IMR-90 (cell line): Measurements from ENCODE around the gene CAB39. TPM values are rescaled to one million over a fixed set of nuclear protein-coding genes. Genes with fewer than 3 reads are reported as not detected.

ENCODE experiments used
- ATAC-seq: fragments of 200-7000 bp; cut with Tn5 transposase; 2 replicates; pipeline ENCODE4 v1.9.1; 2020; ENCODE audit warnings: low read depth, mild to moderate bottlenecking, moderate library complexity
- BruUV-seq: library from RNA; stranded (reverse); fragments of 400-500 nt; replicated peaks from 2 replicates; lab custom pipeline; 2021; lab: Mats Ljungman, UMichigan
- CTCF ChIA-PET: fragments of 300-600 bp; formaldehyde crosslinking; extraction: SDS; loops from one replicate; lab custom pipeline; 2021; ENCODE audit warnings: antibody characterized with exemption; lab: Yijun Ruan, JAX
- POLR2A ChIA-PET: fragments of 300-600 bp; sonication (Branson Sonifier 250); formaldehyde crosslinking; loops from one replicate; lab custom pipeline; 2022; ENCODE audit warnings: antibody characterized with exemption; ENCODE audit not compliant: unreplicated experiment; lab: Charles Lee
- DNase-seq: peaks from one replicate; pipeline ENCODE4 v3.0.0; 2013
- H2AFZ ChIP-seq: replicated peaks from 2 replicates; pipeline ENCODE3; 2013; ENCODE audit warnings: low read length, mild to moderate bottlenecking; ENCODE audit not compliant: poor library complexity
- H2AK5ac ChIP-seq: 2 replicates; pipeline ENCODE4 v1.6.1; 2013; ENCODE audit warnings: low read depth, low read length, inconsistent platforms
- H2AK9ac ChIP-seq: replicated peaks from 2 replicates; pipeline ENCODE3; 2013; ENCODE audit warnings: mild to moderate bottlenecking, low read depth, low read length, moderate library complexity; ENCODE audit not compliant: poor library complexity
- H2BK120ac ChIP-seq: 2 replicates; pipeline ENCODE4 v1.6.1; 2013; ENCODE audit warnings: low read depth, low read length, inconsistent platforms
- H2BK15ac ChIP-seq: 3 replicates; pipeline ENCODE4 v1.6.1; 2013; ENCODE audit warnings: low read depth, low read length, inconsistent platforms
- H2BK20ac ChIP-seq: 2 replicates; pipeline ENCODE4 v1.6.1; 2013; ENCODE audit warnings: low read depth, mild to moderate bottlenecking, inconsistent platforms, low read length, moderate library complexity
- H2BK5ac ChIP-seq: 2 replicates; pipeline ENCODE4 v1.6.1; 2013; ENCODE audit warnings: mild to moderate bottlenecking, low read depth, low read length, inconsistent platforms; ENCODE audit not compliant: poor library complexity, severe bottlenecking
- H3K14ac ChIP-seq: replicated peaks from 2 replicates; pipeline ENCODE4 v1.6.1; 2013; ENCODE audit warnings: low read depth, low read length, inconsistent platforms
- H3K18ac ChIP-seq: 2 replicates; pipeline ENCODE4 v1.6.1; 2013; ENCODE audit warnings: low read depth, low read length, control low read depth
- H3K23ac ChIP-seq: 2 replicates; pipeline ENCODE4 v1.6.1; 2013; ENCODE audit warnings: low read depth, low read length, inconsistent platforms
- H3K27ac ChIP-seq: 2 replicates; pipeline ENCODE4 v1.5.1; 2013; ENCODE audit warnings: mild to moderate bottlenecking, control low read depth, low read length; ENCODE audit not compliant: insufficient read depth
- H3K27me3 ChIP-seq: 2 replicates; pipeline ENCODE4 v1.6.1; 2013; ENCODE audit warnings: low read length; ENCODE audit not compliant: control insufficient read depth, insufficient read depth
- H3K36me3 ChIP-seq: 2 replicates; pipeline ENCODE4 v1.6.1; 2013; ENCODE audit warnings: low read length, mixed read lengths; ENCODE audit not compliant: control insufficient read depth, insufficient read depth
- H3K4ac ChIP-seq: 2 replicates; pipeline ENCODE4 v1.6.1; 2013; ENCODE audit warnings: low read depth, low read length, inconsistent platforms
- H3K4me1 ChIP-seq: 2 replicates; pipeline ENCODE4 v1.6.1; 2013; ENCODE audit warnings: low read length, mixed read lengths; ENCODE audit not compliant: control insufficient read depth, insufficient read depth
- H3K4me2 ChIP-seq: 2 replicates; pipeline ENCODE4 v1.6.1; 2013; ENCODE audit warnings: low read depth, mild to moderate bottlenecking, control low read depth, low read length, moderate library complexity
- H3K4me3 ChIP-seq: 2 replicates; pipeline ENCODE4 v1.5.1; 2013; ENCODE audit warnings: low read depth, mild to moderate bottlenecking, control low read depth, low read length, moderate library complexity; ENCODE audit not compliant: insufficient read depth
- H3K56ac ChIP-seq: 2 replicates; pipeline ENCODE4 v1.6.1; 2013; ENCODE audit warnings: low read length, inconsistent platforms; ENCODE audit not compliant: insufficient read depth; ENCODE audit errors: extremely low read depth
- H3K79me1 ChIP-seq, 2 experiments: 2 replicates each; pipeline ENCODE4 v1.6.1; 2013; ENCODE audit warnings: low read length in 2 of 2, inconsistent platforms in 1 of 2, low read depth in 1 of 2
- H3K9ac ChIP-seq: 2 replicates; pipeline ENCODE4 v1.6.1; 2013; ENCODE audit warnings: low read depth, low read length, control low read depth
- H3K9me1 ChIP-seq: 2 replicates; pipeline ENCODE4 v1.6.1; 2013; ENCODE audit warnings: low read length, inconsistent platforms; ENCODE audit not compliant: insufficient read depth
- H3K9me3 ChIP-seq: 2 replicates; pipeline ENCODE4 v1.6.1; 2013; ENCODE audit warnings: low read length; ENCODE audit not compliant: control insufficient read depth, insufficient read depth
- H4K20me1 ChIP-seq: 2 replicates; pipeline ENCODE4 v1.6.1; 2013; ENCODE audit warnings: low read length, inconsistent platforms; ENCODE audit not compliant: insufficient read depth
- H4K5ac ChIP-seq: 2 replicates; pipeline ENCODE4 v1.6.1; 2013; ENCODE audit warnings: mild to moderate bottlenecking, low read depth, low read length, control low read depth
- H4K8ac ChIP-seq, 2 experiments: 2 replicates each; pipeline ENCODE4 v1.6.1; 2013; ENCODE audit warnings: low read depth in 2 of 2, low read length in 2 of 2, control low read depth in 1 of 2, inconsistent platforms in 1 of 2
- H4K91ac ChIP-seq: 2 replicates; pipeline ENCODE4 v1.6.1; 2013; ENCODE audit warnings: low read depth, low read length, inconsistent platforms; ENCODE audit not compliant: insufficient read depth
- BHLHE40 ChIP-seq: fragments of 150-350 bp; IDR thresholded peaks from 2 replicates; pipeline ENCODE4 v1.6.1; 2016; ENCODE audit warnings: mild to moderate bottlenecking, low read depth, low read length
- CEBPB ChIP-seq: IDR thresholded peaks from 2 replicates; pipeline ENCODE4 v1.6.1; 2012; ENCODE audit warnings: low read depth, low read length, improper control_type of control experiment
- CHD1 ChIP-seq: IDR thresholded peaks from 2 replicates; pipeline ENCODE4 v1.6.1; 2012; ENCODE audit warnings: low read depth, low read length, improper control_type of control experiment
- ELK1 ChIP-seq: fragments of 150-350 bp; IDR thresholded peaks from 2 replicates; pipeline ENCODE4 v1.6.1; 2016; ENCODE audit warnings: low read depth, mild to moderate bottlenecking, low read length, moderate library complexity, borderline replicate concordance
- FOS ChIP-seq: fragments of 150-350 bp; IDR thresholded peaks from 2 replicates; pipeline ENCODE4 v1.6.1; 2016; ENCODE audit warnings: low read depth, low read length
- MAFK ChIP-seq: IDR thresholded peaks from 2 replicates; pipeline ENCODE4 v1.6.1; 2012; ENCODE audit warnings: low read depth, low read length, improper control_type of control experiment
- MAZ ChIP-seq: IDR thresholded peaks from 2 replicates; pipeline ENCODE4 v1.6.1; 2012; ENCODE audit warnings: low read depth, mild to moderate bottlenecking, low read length, improper control_type of control experiment, moderate library complexity, borderline replicate concordance
- MXI1 ChIP-seq: IDR thresholded peaks from 2 replicates; pipeline ENCODE4 v1.6.1; 2012; ENCODE audit warnings: low read depth, mild to moderate bottlenecking, low read length, moderate library complexity, borderline replicate concordance
- NFE2L2 ChIP-seq: fragments of 150-350 bp; IDR thresholded peaks from 2 replicates; pipeline ENCODE4 v1.6.1; 2016; ENCODE audit warnings: low read depth, mild to moderate bottlenecking, low read length
- POLR2A ChIP-seq: IDR thresholded peaks from 2 replicates; pipeline ENCODE4 v1.6.1; 2012; ENCODE audit warnings: mild to moderate bottlenecking, low read depth, low read length
- RAD21 ChIP-seq: IDR thresholded peaks from 2 replicates; pipeline ENCODE4 v1.6.1; 2012; ENCODE audit warnings: low read length, improper control_type of control experiment
- RCOR1 ChIP-seq: IDR thresholded peaks from 2 replicates; pipeline ENCODE4 v1.6.1; 2012; ENCODE audit warnings: mild to moderate bottlenecking, low read length, improper control_type of control experiment; ENCODE audit not compliant: insufficient replicate concordance
- RFX5 ChIP-seq: IDR thresholded peaks from 2 replicates; pipeline ENCODE4 v1.8.0; 2012; ENCODE audit warnings: low read depth, mild to moderate bottlenecking, low read length, moderate library complexity
- SMC3 ChIP-seq: fragments of 150-350 bp; IDR thresholded peaks from 2 replicates; pipeline ENCODE4 v1.6.1; 2016; ENCODE audit warnings: low read depth, mild to moderate bottlenecking, antibody characterized with exemption, low read length, moderate library complexity
- USF2 ChIP-seq: fragments of 150-350 bp; IDR thresholded peaks from 2 replicates; pipeline ENCODE4 v1.6.1; 2017; ENCODE audit warnings: mild to moderate bottlenecking, antibody characterized with exemption, low read length, low read depth
- WGBS, 2 experiments: methylation state at CpG; one replicate each; pipeline versions ENCODE4 v1.1.5 to v1.1.7; 2013; ENCODE audit warnings: missing lambda C conversion rate in 2 of 2; ENCODE audit not compliant: insufficient read length in 1 of 2; ENCODE audit errors: extremely low coverage in 2 of 2; 5-methylcytosine and 5-hydroxymethylcytosine counted together
- dilution Hi-C: fragments of 300-500 bp; cut with HindIII; formaldehyde crosslinking; loops from one replicate; pipeline ENCODE4 v1.14.3; 2018; ENCODE audit warnings: low sequenced_read_pairs; ENCODE audit not compliant: unreplicated experiment
- in situ Hi-C: fragments of 300-500 bp; cut with MboI; formaldehyde crosslinking; loops from 3 replicates; pipeline ENCODE4 v1.14.3; 2019; ENCODE audit warnings: low sequenced_read_pairs, inconsistent platforms, mixed read lengths
- intact Hi-C: fragments of 100-400 bp; cut with micrococcal nuclease; formaldehyde crosslinking; loops from 2 replicates; pipeline ENCODE4 v1.10.0; 2022
- polyA plus RNA-seq, 3 experiments: library from polyadenylated mRNA; depleted of rRNA; stranded (reverse); fragments of >200 nt; gene quantifications; 2 replicates each; pipeline ENCODE4 v1.2.3, GENCODE V29; 2012; ENCODE audit warnings: low replicate concordance in 1 of 3
- total RNA-seq: library from RNA; depleted of rRNA; stranded (reverse); fragments of >200 nt; gene quantifications from 2 replicates; pipeline ENCODE4 v1.2.3, GENCODE V29; 2012
- TF ChIP-seq, protein P1 (sequence below): conservative IDR thresholded peaks from 2 replicates; pipeline ENCODE4 v1.5.1; 2012; ENCODE audit warnings: mild to moderate bottlenecking, low read depth, low read length, improper control_type of control experiment

The CAB39 gene
- total and polyA plus RNA-seq, 2 of the 4 experiments (the other 2 are of a cell fraction): 38.2 to 71.7 TPM

- H2BK20ac ChIP-seq: no peak overlapping the region
- H3K4me2 ChIP-seq: no peak overlapping the region
- intact Hi-C loops (no loop called here), in situ Hi-C loops (no loop called here), dilution Hi-C loops (no loop called here)
- DNase-seq (no peak), ATAC-seq (no peak)
- H3K4me1 ChIP-seq: no peaks in the 10 kb centered on the region
- no peak overlapping the region for H2AK9ac ChIP-seq
- no peak overlapping the region for H4K5ac ChIP-seq
- ChIA-PET POLR2A (no interaction called here), CTCF (no interaction called here)
- 98% methylated on average over 8 of the region's 14 CpGs; no CpG with 5 or more reads in 1 of the 2 experiments for WGBS, 2 experiments
- no peak overlapping the region for H3K56ac ChIP-seq
- no peaks in the 10 kb centered on the region for H3K79me1 ChIP-seq
- H3K36me3 ChIP-seq: no peaks in the 10 kb centered on the region
- H2AK5ac ChIP-seq: no peak overlapping the region
- H3K27me3 ChIP-seq: peaks cover 34% of the 10 kb centered on the region
- no peaks in the 10 kb centered on the region for H4K20me1 ChIP-seq
- no peak overlapping the region for H2BK15ac ChIP-seq
- no peak overlapping the region for H2AFZ ChIP-seq
- no peak overlapping the region for H4K91ac ChIP-seq
- no peak overlapping the region for H2BK5ac ChIP-seq
- H3K14ac ChIP-seq: no peak overlapping the region
- TF ChIP-seq BHLHE40 (no peak), USF2 (no peak), MAZ (no peak), CEBPB (no peak), MAFK (no peak), POLR2A (no peak), RAD21 (no peak), ELK1 (no peak), RCOR1 (no peak), CHD1 (no peak), SMC3 (no peak), RFX5 (no peak), FOS (no peak), NFE2L2 (no peak), MXI1 (no peak)
- TF ChIP-seq, protein P1, sequence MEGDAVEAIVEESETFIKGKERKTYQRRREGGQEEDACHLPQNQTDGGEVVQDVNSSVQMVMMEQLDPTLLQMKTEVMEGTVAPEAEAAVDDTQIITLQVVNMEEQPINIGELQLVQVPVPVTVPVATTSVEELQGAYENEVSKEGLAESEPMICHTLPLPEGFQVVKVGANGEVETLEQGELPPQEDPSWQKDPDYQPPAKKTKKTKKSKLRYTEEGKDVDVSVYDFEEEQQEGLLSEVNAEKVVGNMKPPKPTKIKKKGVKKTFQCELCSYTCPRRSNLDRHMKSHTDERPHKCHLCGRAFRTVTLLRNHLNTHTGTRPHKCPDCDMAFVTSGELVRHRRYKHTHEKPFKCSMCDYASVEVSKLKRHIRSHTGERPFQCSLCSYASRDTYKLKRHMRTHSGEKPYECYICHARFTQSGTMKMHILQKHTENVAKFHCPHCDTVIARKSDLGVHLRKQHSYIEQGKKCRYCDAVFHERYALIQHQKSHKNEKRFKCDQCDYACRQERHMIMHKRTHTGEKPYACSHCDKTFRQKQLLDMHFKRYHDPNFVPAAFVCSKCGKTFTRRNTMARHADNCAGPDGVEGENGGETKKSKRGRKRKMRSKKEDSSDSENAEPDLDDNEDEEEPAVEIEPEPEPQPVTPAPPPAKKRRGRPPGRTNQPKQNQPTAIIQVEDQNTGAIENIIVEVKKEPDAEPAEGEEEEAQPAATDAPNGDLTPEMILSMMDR: no peak
- no peak overlapping the region for H2BK120ac ChIP-seq
- no peak overlapping the region for H3K4ac ChIP-seq
- no peak overlapping the region for H3K18ac ChIP-seq
- no peak overlapping the region for H3K23ac ChIP-seq
- no TSS peak for BruUV-seq
- H3K4me3 ChIP-seq: no peak overlapping the region
- peaks cover 6% of the 10 kb centered on the region for H3K9me3 ChIP-seq
- no peaks in the 10 kb centered on the region for H3K9me1 ChIP-seq
- H3K9ac ChIP-seq: no peak overlapping the region
- no peak overlapping the region for H4K8ac ChIP-seq
- no peak overlapping the region for H3K27ac ChIP-seq
These were observed 116.7 kb downstream of the CAB39 start for GRCh38 chr2:230829293-230829692.
